SKM-1 treated with dmso at 0.1 percent for 144 hours (cell line): ENCODE measurements around the gene ZMYM5.
"Not testable (repeated sequence)": the region's sequence is repeated elsewhere in the genome, so short reads cannot be mapped to it uniquely, and the experiment has no call there.

ENCODE experiments used
- DNase-seq: peaks from one replicate; lab custom pipeline; 2025; ENCODE audit not compliant: unreplicated experiment; lab: John Stamatoyannopoulos, UW

Gene ZMYM5

GRCh38 chr13:19822673-19823072 is 40.8 kb downstream of the ZMYM5 start:
- DNase-seq, result no peak

GRCh38 chr13:19818223-19818842 is 45.1 kb downstream of the ZMYM5 start:
- DNase-seq, result no peak

- no peak for DNase-seq
Observed at GRCh38 chr13:19817510-19818158, 45.8 kb downstream of the ZMYM5 start.

- no peak for DNase-seq
Observed at GRCh38 chr13:19817106-19817505, 46.3 kb downstream of the ZMYM5 start.

- not testable (repeated sequence) for DNase-seq
Observed at GRCh38 chr13:19815842-19816241, 47.6 kb downstream of the ZMYM5 start.

GRCh38 chr13:19810996-19811881 is 52.2 kb downstream of the ZMYM5 start:
- no peak for DNase-seq

- DNase-seq, result no peak
Observed at GRCh38 chr13:19810151-19810550, 53.3 kb downstream of the ZMYM5 start.

- no peak for DNase-seq
Observed at GRCh38 chr13:19805765-19806164, 57.7 kb downstream of the ZMYM5 start.

- no peak for DNase-seq
Observed at GRCh38 chr13:19795956-19796355, 67.5 kb downstream of the ZMYM5 start.

GRCh38 chr13:19794631-19795030 is 68.8 kb downstream of the ZMYM5 start:
- DNase-seq, result no peak

- DNase-seq, result no peak
Observed at GRCh38 chr13:19791953-19792537, 71.4 kb downstream of the ZMYM5 start.

GRCh38 chr13:19782727-19783682 is 80.4 kb downstream of the ZMYM5 start, which contains the start of gene PSPC1:
PSPC1 (minus strand) TSS chr13:19782945; CDS start chr13:19782757, 188 bp downstream.
- peak; percentile 93 for DNase-seq

- DNase-seq, result no peak
Observed at GRCh38 chr13:19782049-19782726, 81.3 kb downstream of the ZMYM5 start.

- DNase-seq, result no peak
Observed at GRCh38 chr13:19781526-19781925, 81.9 kb downstream of the ZMYM5 start.

- not testable (repeated sequence) for DNase-seq
Observed at GRCh38 chr13:19780753-19781418, 82.6 kb downstream of the ZMYM5 start.
